Measurements from ENCODE around the gene CPPED1.
A peak's percentile ranks its signal among the peaks of the same experiment; 100 is the strongest.

GRCh38 chr16:12837291-12837690 lies 33.6 kb upstream of the CPPED1 start:
- TF ChIP-seq POLR2A (IDR thresholded peaks at IDR 0.05; ENCODE audit: low read depth, low read length) (no peak), POU2F2 (IDR thresholded peaks at IDR 0.05; ENCODE audit: low read depth, low read length) (no peak), POLR2AphosphoS5 (IDR thresholded peaks at IDR 0.05; ENCODE audit: low read depth, low read length) (no peak), TAF1 (IDR thresholded peaks at IDR 0.05; ENCODE audit: low read depth, low read length) (no peak), PAX5 (IDR thresholded peaks at IDR 0.05; ENCODE audit: insufficient read depth, low read length, severe bottlenecking) (no peak), SPI1 (IDR thresholded peaks at IDR 0.05; ENCODE audit: low read depth, low read length) (0 out of 2 replicates have a peak, but pooled peaks have one; percentile 9)
